HEK293 (cell line): ENCODE data around the gene PPARG.

Source experiments
- CTCF ChIA-PET: fragments of 350-600 bp; formaldehyde crosslinking; extraction: SDS; loops from one replicate; lab custom pipeline; 2021; ENCODE audit warnings: antibody characterized with exemption; lab: Yijun Ruan, JAX
- POLR2A ChIA-PET: fragments of 300-600 bp; formaldehyde crosslinking; extraction: SDS; loops from one replicate; lab custom pipeline; 2020; ENCODE audit warnings: antibody characterized with exemption, inconsistent platforms; lab: Yijun Ruan, JAX
- H3K27ac ChIP-seq: fragments of 200-500 bp; sonication (Bioruptor generic); 2 replicates; pipeline ENCODE4 v1.5.1; 2014; ENCODE audit warnings: low read depth, low read length, control low read depth, inconsistent platforms; ENCODE audit errors: extremely low read depth
- H3K36me3 ChIP-seq, 2 experiments: fragments of 200-500 bp in 1 of 2; sonication (Bioruptor generic) in 1 of 2; 1 replicate in 1 of 2; 2 replicates in 1 of 2; pipeline ENCODE4 v1.5.1; 2014 to 2017; ENCODE audit warnings: inconsistent platforms in 2 of 2, low read length in 2 of 2; ENCODE audit not compliant: control insufficient read depth in 2 of 2, insufficient read depth in 1 of 2
- H3K4me1 ChIP-seq: fragments of 200-500 bp; sonication (Bioruptor generic); 2 replicates; pipeline ENCODE4 v1.5.1; 2014; ENCODE audit warnings: mild to moderate bottlenecking, low read length, inconsistent platforms; ENCODE audit not compliant: control insufficient read depth, insufficient read depth
- H3K4me3 ChIP-seq: 2 replicates; pipeline ENCODE4 v1.5.1; 2011; ENCODE audit warnings: low read depth, mild to moderate bottlenecking, control low read depth, low read length, moderate library complexity
- H3K9me3 ChIP-seq: fragments of 200-500 bp; sonication (Bioruptor generic); 2 replicates; pipeline ENCODE4 v1.5.1; 2014; ENCODE audit warnings: low read depth, low read length, inconsistent platforms; ENCODE audit not compliant: control insufficient read depth, insufficient read depth
- KLF9 ChIP-seq: fragments of 450-650 bp; formaldehyde crosslinking; IDR thresholded peaks from 2 replicates; pipeline ENCODE4 v1.5.1; 2016; ENCODE audit warnings: missing biosample characterization, missing genetic modification characterization, low read depth
- SP2 ChIP-seq: fragments of 450-650 bp; formaldehyde crosslinking; IDR thresholded peaks from 2 replicates; pipeline ENCODE4 v1.5.1; 2016; ENCODE audit warnings: missing biosample characterization, missing genetic modification characterization
- ZBTB44 ChIP-seq: fragments of 450-650 bp; IDR thresholded peaks from 2 replicates; pipeline ENCODE4 v1.5.1; 2018; ENCODE audit warnings: missing biosample characterization, mild to moderate bottlenecking, missing genetic modification characterization
- ZIC2 ChIP-seq: fragments of 450-650 bp; formaldehyde crosslinking; IDR thresholded peaks from 2 replicates; pipeline ENCODE4 v1.5.1; 2016; ENCODE audit warnings: missing biosample characterization, missing genetic modification characterization
- ZNF146 ChIP-seq: fragments of 450-650 bp; formaldehyde crosslinking; IDR thresholded peaks from 2 replicates; pipeline ENCODE4 v1.5.1; 2016; ENCODE audit warnings: missing biosample characterization, missing genetic modification characterization
- ZNF19 ChIP-seq: fragments of 450-650 bp; formaldehyde crosslinking; IDR thresholded peaks from 2 replicates; pipeline ENCODE4; 2016; ENCODE audit warnings: missing biosample characterization, missing genetic modification characterization, low read depth
- ZNF600 ChIP-seq: fragments of 450-650 bp; formaldehyde crosslinking; IDR thresholded peaks from 2 replicates; pipeline ENCODE4 v1.5.1; 2016; ENCODE audit warnings: missing biosample characterization, missing genetic modification characterization
- ZNF664 ChIP-seq: fragments of 450-650 bp; formaldehyde crosslinking; IDR thresholded peaks from 2 replicates; pipeline ENCODE4 v1.5.1; 2016; ENCODE audit warnings: missing biosample characterization, missing genetic modification characterization
- ZNF704 ChIP-seq: fragments of 450-650 bp; formaldehyde crosslinking; IDR thresholded peaks from 2 replicates; pipeline ENCODE4 v1.5.1; 2016; ENCODE audit warnings: missing biosample characterization, missing genetic modification characterization
- ZSCAN16 ChIP-seq: fragments of 450-650 bp; formaldehyde crosslinking; IDR thresholded peaks from 2 replicates; pipeline ENCODE4 v1.5.1; 2016; ENCODE audit warnings: missing biosample characterization, missing genetic modification characterization
- ZSCAN4 ChIP-seq: fragments of 450-650 bp; formaldehyde crosslinking; IDR thresholded peaks from 2 replicates; pipeline ENCODE4 v1.5.1; 2017; ENCODE audit warnings: missing biosample characterization, missing genetic modification characterization
- TF ChIP-seq, protein P1 (sequence below): fragments of 450-650 bp; formaldehyde crosslinking; conservative IDR thresholded peaks from 2 replicates; pipeline ENCODE4 v1.5.1; 2016; ENCODE audit warnings: low read depth, missing biosample characterization, missing genetic modification characterization

PPARG gene

GRCh38 chr3:12421132-12421531, 132.3 kb downstream of the PPARG start:
- Histone ChIP-seq H3K9me3 (no peaks in the 10 kb centered on the region), H3K4me3 (no peak overlapping the region), H3K27ac (no peak overlapping the region), H3K4me1 (peaks cover 17% of the 10 kb centered on the region), H3K36me3 (no peaks in the 10 kb centered on the region)
- no peak for TF ChIP-seq ZSCAN4 (tag by site-specific recombination)
- no peak for TF ChIP-seq ZIC2
- no peak for TF ChIP-seq KLF9 (tag by site-specific recombination)
- TF ChIP-seq, protein P1, sequence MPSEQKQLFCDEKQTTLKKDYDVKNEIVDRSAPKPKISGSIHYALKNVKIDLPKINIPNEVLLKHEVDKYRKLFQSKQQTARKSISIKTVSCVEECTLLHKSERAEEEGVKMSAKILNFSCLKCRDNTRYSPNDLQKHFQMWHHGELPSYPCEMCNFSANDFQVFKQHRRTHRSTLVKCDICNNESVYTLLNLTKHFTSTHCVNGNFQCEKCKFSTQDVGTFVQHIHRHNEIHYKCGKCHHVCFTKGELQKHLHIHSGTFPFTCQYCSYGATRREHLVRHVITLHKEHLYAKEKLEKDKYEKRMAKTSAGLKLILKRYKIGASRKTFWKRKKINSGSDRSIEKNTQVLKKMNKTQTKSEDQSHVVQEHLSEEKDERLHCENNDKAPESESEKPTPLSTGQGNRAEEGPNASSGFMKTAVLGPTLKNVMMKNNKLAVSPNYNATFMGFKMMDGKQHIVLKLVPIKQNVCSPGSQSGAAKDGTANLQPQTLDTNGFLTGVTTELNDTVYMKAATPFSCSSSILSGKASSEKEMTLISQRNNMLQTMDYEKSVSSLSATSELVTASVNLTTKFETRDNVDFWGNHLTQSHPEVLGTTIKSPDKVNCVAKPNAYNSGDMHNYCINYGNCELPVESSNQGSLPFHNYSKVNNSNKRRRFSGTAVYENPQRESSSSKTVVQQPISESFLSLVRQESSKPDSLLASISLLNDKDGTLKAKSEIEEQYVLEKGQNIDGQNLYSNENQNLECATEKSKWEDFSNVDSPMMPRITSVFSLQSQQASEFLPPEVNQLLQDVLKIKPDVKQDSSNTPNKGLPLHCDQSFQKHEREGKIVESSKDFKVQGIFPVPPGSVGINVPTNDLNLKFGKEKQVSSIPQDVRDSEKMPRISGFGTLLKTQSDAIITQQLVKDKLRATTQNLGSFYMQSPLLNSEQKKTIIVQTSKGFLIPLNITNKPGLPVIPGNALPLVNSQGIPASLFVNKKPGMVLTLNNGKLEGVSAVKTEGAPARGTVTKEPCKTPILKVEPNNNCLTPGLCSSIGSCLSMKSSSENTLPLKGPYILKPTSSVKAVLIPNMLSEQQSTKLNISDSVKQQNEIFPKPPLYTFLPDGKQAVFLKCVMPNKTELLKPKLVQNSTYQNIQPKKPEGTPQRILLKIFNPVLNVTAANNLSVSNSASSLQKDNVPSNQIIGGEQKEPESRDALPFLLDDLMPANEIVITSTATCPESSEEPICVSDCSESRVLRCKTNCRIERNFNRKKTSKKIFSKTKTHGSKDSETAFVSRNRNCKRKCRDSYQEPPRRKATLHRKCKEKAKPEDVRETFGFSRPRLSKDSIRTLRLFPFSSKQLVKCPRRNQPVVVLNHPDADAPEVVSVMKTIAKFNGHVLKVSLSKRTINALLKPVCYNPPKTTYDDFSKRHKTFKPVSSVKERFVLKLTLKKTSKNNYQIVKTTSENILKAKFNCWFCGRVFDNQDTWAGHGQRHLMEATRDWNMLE (tag by site-specific recombination), result no peak
- ChIA-PET POLR2A (no interaction called here), CTCF (interaction anchor here (0.6 kb wide), 1 partner anchor 10 kb away, joined by 3 read pairs; no protein-coding TSS in a partner anchor)

DNA sequence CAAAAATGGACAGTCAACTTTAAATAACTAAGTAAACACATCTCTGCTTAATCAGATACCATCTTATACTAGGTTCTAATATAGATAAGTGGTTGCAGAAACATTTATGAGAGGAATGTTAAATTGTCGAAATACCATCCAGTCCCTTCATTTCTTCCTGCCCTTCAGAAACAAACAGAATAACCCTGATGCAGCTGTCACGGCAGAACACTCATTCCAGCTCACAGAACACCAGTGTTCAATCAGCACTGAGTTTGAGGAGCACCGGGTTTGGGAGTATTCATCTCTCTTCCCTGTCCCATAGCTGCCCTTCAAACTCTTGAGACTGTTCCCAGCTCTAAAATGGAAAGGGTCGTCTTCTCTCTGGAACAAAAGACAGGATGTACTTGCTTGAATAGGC, 134.3 kb downstream of the PPARG start:
- POLR2A ChIA-PET, result no interaction called here
- Histone ChIP-seq H3K27ac (no peak overlapping the region), H3K4me3 (no peak overlapping the region), H3K9me3 (no peaks in the 10 kb centered on the region), H3K36me3 (no peaks in the 10 kb centered on the region), H3K4me1 (peaks cover 19% of the 10 kb centered on the region)
- CTCF ChIA-PET, result interaction anchor here (0.8 kb wide), 1 partner anchor 1729 kb away, joined by 4 read pairs; no protein-coding TSS in a partner anchor
- TF ChIP-seq ZNF664 (tag by site-specific recombination), result no peak
- no peak for TF ChIP-seq ZNF19 (tag by site-specific recombination)
- TF ChIP-seq ZNF704, result no peak
- no peak for TF ChIP-seq ZNF146
- TF ChIP-seq SP2 (tag by site-specific recombination), result no peak
- TF ChIP-seq ZSCAN16 (tag by site-specific recombination), result peak; percentile 93
- no peak for TF ChIP-seq ZBTB44 (tag by site-specific recombination)
- peak; percentile 50 for TF ChIP-seq ZNF600 (tag by site-specific recombination)
